Spleen (tissue), 7 donors: ENCODE measurements around the gene SLC22A23.

Experiments
- POLR2A ChIP-seq, 3 donors: fragments of 450-650 bp; IDR thresholded peaks; one replicate each; pipeline ENCODE4 v1.5.1; 2017; ENCODE audit warnings: antibody characterized with exemption in 3 of 3, mild to moderate bottlenecking in 1 of 3
- POLR2AphosphoS5 ChIP-seq, 3 donors: sonication (generic); formaldehyde crosslinking; IDR thresholded peaks; one replicate each; pipeline ENCODE4 v1.5.1; 2017; ENCODE audit warnings: antibody characterized with exemption in 3 of 3
- TF ChIP-seq, protein P1 (sequence below), 11 experiments: fragments of 200-600 bp in 7 of 11; fragments of 450-650 bp in 4 of 11; sonication (generic) in 4 of 11; IDR thresholded peaks in 8 of 11; conservative IDR thresholded peaks in 3 of 11; 1 replicate in 7 of 11; 2 replicates in 4 of 11; pipeline versions ENCODE4 v1.4.0 to v1.8.0; 2016 to 2021; ENCODE audit warnings: antibody characterized with exemption in 11 of 11, inconsistent platforms in 4 of 11, mild to moderate bottlenecking in 1 of 11
- donor health status: DM: no; HTN: no; CAD: no; lungs with moderate emphysema.
- donor health status: DM: no; HTN: no; CAD: no.
- donor health status: DM: no; HTN: no; CAD: no.

GRCh38 chr6:3316818-3317217 is 140.0 kb downstream of the SLC22A23 start:
- TF ChIP-seq POLR2A (IDR thresholded peaks at IDR 0.05) (no peak), POLR2AphosphoS5 (IDR thresholded peaks at IDR 0.05) (no peak)
- TF ChIP-seq, protein P1, sequence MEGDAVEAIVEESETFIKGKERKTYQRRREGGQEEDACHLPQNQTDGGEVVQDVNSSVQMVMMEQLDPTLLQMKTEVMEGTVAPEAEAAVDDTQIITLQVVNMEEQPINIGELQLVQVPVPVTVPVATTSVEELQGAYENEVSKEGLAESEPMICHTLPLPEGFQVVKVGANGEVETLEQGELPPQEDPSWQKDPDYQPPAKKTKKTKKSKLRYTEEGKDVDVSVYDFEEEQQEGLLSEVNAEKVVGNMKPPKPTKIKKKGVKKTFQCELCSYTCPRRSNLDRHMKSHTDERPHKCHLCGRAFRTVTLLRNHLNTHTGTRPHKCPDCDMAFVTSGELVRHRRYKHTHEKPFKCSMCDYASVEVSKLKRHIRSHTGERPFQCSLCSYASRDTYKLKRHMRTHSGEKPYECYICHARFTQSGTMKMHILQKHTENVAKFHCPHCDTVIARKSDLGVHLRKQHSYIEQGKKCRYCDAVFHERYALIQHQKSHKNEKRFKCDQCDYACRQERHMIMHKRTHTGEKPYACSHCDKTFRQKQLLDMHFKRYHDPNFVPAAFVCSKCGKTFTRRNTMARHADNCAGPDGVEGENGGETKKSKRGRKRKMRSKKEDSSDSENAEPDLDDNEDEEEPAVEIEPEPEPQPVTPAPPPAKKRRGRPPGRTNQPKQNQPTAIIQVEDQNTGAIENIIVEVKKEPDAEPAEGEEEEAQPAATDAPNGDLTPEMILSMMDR (IDR thresholded peaks at IDR 0.05 in 8 of 11, conservative IDR thresholded peaks at IDR 0.05 in 3 of 11) = no peak
